H1 (cell line): ENCODE results near the gene ADGRG7. TPM values are rescaled to one million over a fixed set of nuclear protein-coding genes. Genes with fewer than 3 reads are reported as not detected.

Experiments
- CTCF ChIA-PET: fragments of 300-600 bp; sonication (Branson Sonifier 250); formaldehyde crosslinking; loops from one replicate; lab custom pipeline; 2021; ENCODE audit not compliant: partially characterized antibody; lab: Charles Lee
- POLR2A ChIA-PET: fragments of 300-600 bp; sonication (Branson Sonifier 250); formaldehyde crosslinking; loops from one replicate; lab custom pipeline; 2021; ENCODE audit warnings: inconsistent platforms; ENCODE audit not compliant: partially characterized antibody; lab: Charles Lee
- DNase-seq, 2 experiments: peaks; one replicate each; pipeline versions ENCODE4 v3.0.0 to v3.0.0-alpha.2; 2010 to 2022; ENCODE audit warnings: low spot score in 2 of 2, low read depth in 1 of 2, mixed read lengths in 1 of 2
- FAIRE-seq: peaks from 2 replicates; lab custom pipeline; 2011; peaks lifted over from hg19 to GRCh38; lab: Jason Lieb, UNC
- H2AFZ ChIP-seq: 2 replicates; pipeline ENCODE4 v1.8.1; 2012; ENCODE audit warnings: low read length, inconsistent platforms
- H2AK5ac ChIP-seq: 2 replicates; pipeline ENCODE4 v1.6.1; 2013; ENCODE audit warnings: low read depth, low read length
- H2BK120ac ChIP-seq: replicated peaks from 2 replicates; pipeline ENCODE3; 2013; ENCODE audit warnings: low read depth, low read length, inconsistent platforms
- H2BK12ac ChIP-seq: 2 replicates; pipeline ENCODE4 v1.6.1; 2013; ENCODE audit warnings: low read depth, low read length
- H2BK15ac ChIP-seq: 2 replicates; pipeline ENCODE4 v1.6.1; 2013; ENCODE audit warnings: low read length
- H2BK20ac ChIP-seq: 2 replicates; pipeline ENCODE4 v1.6.1; 2013; ENCODE audit warnings: low read length
- H2BK5ac ChIP-seq: 2 replicates; pipeline ENCODE4 v1.6.1; 2013; ENCODE audit warnings: low read depth, low read length
- H3K14ac ChIP-seq: 2 replicates; pipeline ENCODE4 v1.6.1; 2013; ENCODE audit warnings: inconsistent platforms; ENCODE audit not compliant: insufficient read length
- H3K18ac ChIP-seq: 2 replicates; pipeline ENCODE4 v1.6.1; 2013; ENCODE audit warnings: low read length; ENCODE audit errors: extremely low read depth
- H3K23ac ChIP-seq: 2 replicates; pipeline ENCODE4 v1.6.1; 2013; ENCODE audit warnings: inconsistent platforms; ENCODE audit not compliant: insufficient read length
- H3K23me2 ChIP-seq: 2 replicates; pipeline ENCODE4 v1.6.1; 2013; ENCODE audit warnings: low read depth, low read length
- H3K27ac ChIP-seq: 2 replicates; pipeline ENCODE4 v1.6.1; 2011; ENCODE audit warnings: low read depth, low read length, inconsistent platforms
- H3K27me3 ChIP-seq, 4 experiments: replicated peaks in 1 of 4; 1 replicate in 1 of 4; 2 replicates in 3 of 4; pipeline versions ENCODE4 v1.6.1 to v1.8.1; 2011 to 2013; ENCODE audit warnings: low read length in 3 of 4, mild to moderate bottlenecking in 3 of 4, inconsistent platforms in 2 of 4, mixed read lengths in 2 of 4, moderate library complexity in 1 of 4; ENCODE audit not compliant: control insufficient read depth in 3 of 4, insufficient read depth in 3 of 4; ENCODE audit errors: extremely low read depth in 1 of 4
- H3K36me3 ChIP-seq, 4 experiments: 2 replicates each; pipeline versions ENCODE4 v1.6.1 to v1.8.1; 2011 to 2013; ENCODE audit warnings: mild to moderate bottlenecking in 4 of 4, low read length in 3 of 4, moderate library complexity in 2 of 4, control low read depth in 1 of 4, inconsistent platforms in 1 of 4; ENCODE audit not compliant: insufficient read depth in 4 of 4, control insufficient read depth in 2 of 4
- H3K4ac ChIP-seq: replicated peaks from 2 replicates; pipeline ENCODE3; 2013; ENCODE audit warnings: low read length, low read depth, mixed read lengths, inconsistent platforms; ENCODE audit not compliant: insufficient read length
- H3K4me1 ChIP-seq, 4 experiments: replicated peaks in 1 of 4; 1 replicate in 1 of 4; 2 replicates in 3 of 4; pipeline versions ENCODE4 v1.6.1 to v1.8.1; 2011 to 2013; ENCODE audit warnings: low read length in 3 of 4, inconsistent platforms in 2 of 4, mixed read lengths in 1 of 4; ENCODE audit not compliant: insufficient read depth in 4 of 4, control insufficient read depth in 3 of 4
- H3K4me2 ChIP-seq, 2 experiments: 2 replicates each; pipeline versions ENCODE4 v1.6.1 to v1.8.1; 2011 to 2013; ENCODE audit warnings: low read depth in 2 of 2, low read length in 2 of 2, control low read depth in 1 of 2, inconsistent platforms in 1 of 2, mild to moderate bottlenecking in 1 of 2; ENCODE audit not compliant: insufficient read depth in 1 of 2
- H3K4me3 ChIP-seq, 4 experiments: fragments of 200-600, 300-600 bp in 1 of 4; sonication (generic), shearing (Covaris generic), sonication (Bioruptor Twin) in 1 of 4; 2 replicates each; pipeline versions ENCODE4 v1.5.1 to v1.8.1; 2011 to 2016; ENCODE audit warnings: low read length in 4 of 4, low read depth in 3 of 4, control low read depth in 2 of 4, inconsistent platforms in 2 of 4, mild to moderate bottlenecking in 2 of 4, mixed read lengths in 1 of 4, moderate library complexity in 1 of 4; ENCODE audit not compliant: insufficient read depth in 2 of 4; ENCODE audit errors: extremely low read depth in 1 of 4
- H3K56ac ChIP-seq: replicated peaks from 2 replicates; pipeline ENCODE3; 2013; ENCODE audit warnings: low read depth, mild to moderate bottlenecking, mixed read lengths, low read length, inconsistent platforms; ENCODE audit not compliant: insufficient read length
- H3K79me1 ChIP-seq: 2 replicates; pipeline ENCODE4 v1.6.1; 2013; ENCODE audit warnings: low read depth, low read length, control low read depth
- H3K79me2 ChIP-seq, 2 experiments: 2 replicates each; pipeline versions ENCODE4 v1.6.1 to v1.8.1; 2012 to 2013; ENCODE audit warnings: low read length in 2 of 2, mild to moderate bottlenecking in 2 of 2, inconsistent platforms in 1 of 2; ENCODE audit not compliant: insufficient read depth in 2 of 2, control insufficient read depth in 1 of 2
- H3K9ac ChIP-seq, 4 experiments: replicated peaks in 1 of 4; 1 replicate in 1 of 4; 2 replicates in 3 of 4; pipeline versions ENCODE4 v1.6.1 to v1.8.1; 2011 to 2013; ENCODE audit warnings: low read depth in 3 of 4, low read length in 3 of 4, control low read depth in 2 of 4, mild to moderate bottlenecking in 2 of 4, moderate library complexity in 2 of 4, inconsistent platforms in 1 of 4; ENCODE audit errors: extremely low read depth in 1 of 4
- H3K9me3 ChIP-seq, 2 experiments: 2 replicates each; pipeline versions ENCODE4 v1.6.1 to v1.8.1; 2012 to 2013; ENCODE audit warnings: mild to moderate bottlenecking in 2 of 2, moderate library complexity in 2 of 2, control low read depth in 1 of 2, inconsistent platforms in 1 of 2, low read depth in 1 of 2, low read length in 1 of 2, mixed read lengths in 1 of 2; ENCODE audit not compliant: insufficient read depth in 2 of 2
- H4K20me1 ChIP-seq, 2 experiments: replicated peaks in 1 of 2; 2 replicates each; pipeline versions ENCODE3 to v1.8.1; 2011 to 2013; ENCODE audit warnings: inconsistent platforms in 2 of 2, low read length in 2 of 2, mild to moderate bottlenecking in 1 of 2; ENCODE audit not compliant: insufficient read depth in 2 of 2, control insufficient read depth in 1 of 2
- H4K5ac ChIP-seq: 2 replicates; pipeline ENCODE4 v1.6.1; 2013; ENCODE audit warnings: low read length, low read depth, mixed read lengths, inconsistent platforms; ENCODE audit not compliant: insufficient read length
- H4K8ac ChIP-seq: 2 replicates; pipeline ENCODE4 v1.8.0; 2013; ENCODE audit warnings: mild to moderate bottlenecking, moderate library complexity, low read length, inconsistent platforms; ENCODE audit not compliant: insufficient read depth; ENCODE audit errors: extremely low read depth
- H4K91ac ChIP-seq: replicated peaks from 2 replicates; pipeline ENCODE3; 2013; ENCODE audit warnings: low read length, mixed read lengths, inconsistent platforms; ENCODE audit not compliant: insufficient read length
- CBX8 ChIP-seq: fragments of 300-800, 300-1000 bp; sonication (generic); IDR thresholded peaks from 2 replicates; pipeline ENCODE4 v1.7.1; 2016; ENCODE audit warnings: low read depth, low read length, borderline replicate concordance
- GTF2F1 ChIP-seq: IDR thresholded peaks from 2 replicates; pipeline ENCODE4 v1.6.1; 2012; ENCODE audit warnings: low read depth, low read length, improper control_type of control experiment, borderline replicate concordance
- JUN ChIP-seq: IDR thresholded peaks from 2 replicates; pipeline ENCODE4 v1.6.1; 2011; ENCODE audit warnings: low read depth, mild to moderate bottlenecking, improper control_type of control experiment, low read length
- KDM5A ChIP-seq: fragments of 200-600 bp; IDR thresholded peaks from 2 replicates; pipeline ENCODE4 v1.7.1; 2012; ENCODE audit warnings: mild to moderate bottlenecking, low read length, inconsistent platforms, mixed read lengths
- POU5F1 ChIP-seq: IDR thresholded peaks from 2 replicates; pipeline ENCODE4 v1.6.1; 2011; ENCODE audit warnings: low read depth, mild to moderate bottlenecking, low read length, moderate library complexity
- RAD21 ChIP-seq, 2 experiments: IDR thresholded peaks in 1 of 2; conservative IDR thresholded peaks in 1 of 2; 2 replicates each; pipeline ENCODE4 v1.6.1; 2011; ENCODE audit warnings: low read depth in 2 of 2, low read length in 2 of 2, improper control_type of control experiment in 1 of 2, inconsistent platforms in 1 of 2, mild to moderate bottlenecking in 1 of 2, moderate library complexity in 1 of 2
- WGBS, 2 experiments: shearing (Covaris generic) in 1 of 2; methylation state at CpG; one replicate each; pipeline versions ENCODE4 v1.1.6 to v1.1.7; 2013 to 2015; ENCODE audit warnings: low lambda C conversion rate in 2 of 2, mixed read lengths in 2 of 2, inconsistent platforms in 1 of 2, low coverage in 1 of 2, missing lambda C conversion rate in 1 of 2; ENCODE audit not compliant: insufficient replicate concordance in 2 of 2, insufficient coverage in 1 of 2, insufficient read length in 1 of 2; ENCODE audit errors: extremely low coverage in 1 of 2, missing lambda C conversion rate in 1 of 2; 5-methylcytosine and 5-hydroxymethylcytosine counted together
- polyA plus RNA-seq, 7 experiments: library from polyadenylated mRNA; depleted of rRNA in 3 of 7; stranded (reverse) in 5 of 7; unstranded in 2 of 7; fragments of >200 nt in 5 of 7; fragments of 200-250 nt in 2 of 7; gene quantifications; 1 replicate in 5 of 7; 2 replicates in 1 of 7; 4 replicates in 1 of 7; pipeline versions ENCODE4 v1.2.1 to v1.2.3, GENCODE V29; 2011 to 2013; ENCODE audit warnings: missing spikeins in 2 of 7, mixed read lengths in 2 of 7
- total RNA-seq: library from RNA; stranded (reverse); fragmentation: NEBNext Ultra II Directional; extraction: Animal tissue kit (Norgen Biotek cat#: 25700); gene quantifications from 2 replicates; pipeline ENCODE4 v1.2.1, GENCODE V29; 2021
- TF ChIP-seq, protein P1 (sequence below): IDR thresholded peaks from 2 replicates; pipeline ENCODE4 v1.6.1; 2012; ENCODE audit warnings: inconsistent platforms

ADGRG7 gene
- total and polyA plus RNA-seq, 2 of the 8 experiments (the other 6 are each of a cell fraction or from before 2014, with no cell fraction given), result not detected

GRCh38 chr3:100640633-100641032 lies 31.2 kb downstream of the ADGRG7 start:
- FAIRE-seq, result no peak
- no peak overlapping the region for H3K9ac ChIP-seq
- H3K27me3 ChIP-seq, result no peaks in the 10 kb centered on the region
- no peak overlapping the region for H3K27ac ChIP-seq
- no peak overlapping the region for H4K91ac ChIP-seq
- no peaks in the 10 kb centered on the region for H3K79me1 ChIP-seq
- H2BK12ac ChIP-seq, result no peak overlapping the region
- no peak overlapping the region for H3K4me2 ChIP-seq
- WGBS, 2 experiments, result 88% methylated on average over 5 of the region's 5 CpGs; no CpG with 5 or more reads in 1 of the 2 experiments
- no peaks in the 10 kb centered on the region; a peak in 1 of 7 replicates for H3K4me1 ChIP-seq
- no peak overlapping the region for H2BK5ac ChIP-seq
- H2BK15ac ChIP-seq, result no peak overlapping the region
- H3K18ac ChIP-seq, result no peak overlapping the region
- H4K8ac ChIP-seq, result no peak overlapping the region
- no peak overlapping the region for H3K4ac ChIP-seq
- TF ChIP-seq KDM5A, result no peak
- TF ChIP-seq POU5F1, result no peak
- no peak for TF ChIP-seq GTF2F1
- TF ChIP-seq, protein P1, sequence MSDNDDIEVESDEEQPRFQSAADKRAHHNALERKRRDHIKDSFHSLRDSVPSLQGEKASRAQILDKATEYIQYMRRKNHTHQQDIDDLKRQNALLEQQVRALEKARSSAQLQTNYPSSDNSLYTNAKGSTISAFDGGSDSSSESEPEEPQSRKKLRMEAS, result no peak
- TF ChIP-seq CBX8, result no peak
- TF ChIP-seq JUN, result no peak
- no peak for TF ChIP-seq RAD21 (IDR thresholded peaks at IDR 0.05 in 1 of 2, conservative IDR thresholded peaks at IDR 0.05 in 1 of 2; ENCODE audit: low read depth in 2 of 2, low read length in 2 of 2)
- H4K5ac ChIP-seq, result no peak overlapping the region
- H3K36me3 ChIP-seq, result no peaks in the 10 kb centered on the region
- no peak overlapping the region for H2BK120ac ChIP-seq
- ChIA-PET CTCF (interaction anchor here (0.7 kb wide), 1 partner anchor 180 kb away, joined by 3 read pairs; no protein-coding TSS in a partner anchor), POLR2A (no interaction called here)
- H3K23ac ChIP-seq, result no peak overlapping the region
- no peaks in the 10 kb centered on the region for H3K9me3 ChIP-seq
- no peak for DNase-seq
- H2BK20ac ChIP-seq, result no peak overlapping the region
- H3K23me2 ChIP-seq, result no peaks in the 10 kb centered on the region
- no peak overlapping the region for H3K56ac ChIP-seq
- no peaks in the 10 kb centered on the region for H3K79me2 ChIP-seq
- H2AFZ ChIP-seq, result no peak overlapping the region
- no peak overlapping the region for H2AK5ac ChIP-seq
- no peaks in the 10 kb centered on the region for H4K20me1 ChIP-seq
- no peak overlapping the region for H3K4me3 ChIP-seq
- H3K14ac ChIP-seq, result no peak overlapping the region
